ENCODE data around the gene MTF1.
"Not testable (repeated sequence)": the region's sequence is repeated elsewhere in the genome, so short reads cannot be mapped to it uniquely, and the experiment has no call there.

Gene MTF1

GRCh38 chr1:37859507-37860345 is at the start of gene MTF1:
MTF1 (minus strand) TSS chr1:37859592; CDS start chr1:37857658, 1,934 bp downstream.
- DNase-seq (ENCODE audit: low read depth) = peak; percentile 94

- DNase-seq (ENCODE audit: low read depth) = not testable (repeated sequence)
Observed at GRCh38 chr1:37908531-37908930, 49.1 kb upstream of the MTF1 start.

GRCh38 chr1:37907416-37908125 is 48.2 kb upstream of the MTF1 start:
- not testable (repeated sequence) for DNase-seq (ENCODE audit: low read depth)

DNA sequence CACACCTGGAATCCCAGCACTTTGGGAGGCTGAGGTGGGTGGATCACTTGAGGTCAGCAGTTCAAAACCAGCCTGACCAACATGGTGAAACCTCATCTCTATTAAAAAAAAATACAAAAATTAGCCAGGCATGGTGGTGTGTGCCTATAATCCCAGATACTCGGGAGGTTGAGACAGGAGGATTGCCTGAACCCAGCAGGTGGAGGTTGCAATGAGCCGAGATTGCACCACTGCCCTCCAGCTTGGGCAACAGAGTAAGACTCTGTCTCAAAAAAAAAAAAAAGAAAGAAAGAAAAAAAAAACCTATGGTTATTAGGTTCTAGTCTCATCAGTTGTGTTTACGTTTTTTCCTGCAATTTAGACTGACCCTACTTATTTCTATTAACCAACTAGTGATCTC is 47.2 kb upstream of the MTF1 start:
- DNase-seq (ENCODE audit: low read depth) = not testable (repeated sequence)

- DNase-seq (ENCODE audit: low read depth) = no peak
Observed at GRCh38 chr1:37905727-37906126, 46.3 kb upstream of the MTF1 start.

DNA sequence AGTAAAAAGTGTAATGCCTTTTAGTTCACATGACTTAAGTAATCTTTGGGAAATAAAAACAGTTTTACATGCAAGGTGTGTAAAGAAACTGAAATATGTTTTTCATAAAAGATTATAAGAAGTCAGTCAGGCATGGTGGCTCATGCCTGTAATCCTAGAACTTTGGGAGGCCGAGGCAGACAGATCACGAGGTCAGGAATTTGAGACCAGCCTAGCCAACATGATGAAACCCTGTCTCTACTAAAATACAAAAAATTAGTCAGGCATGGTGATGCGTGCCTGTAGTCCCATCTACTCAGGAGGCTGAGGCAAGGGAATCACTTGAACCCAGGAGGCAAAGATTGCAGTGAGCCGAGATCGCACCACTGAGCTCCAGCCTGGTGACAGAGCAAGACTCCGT is 44.5 kb upstream of the MTF1 start:
- DNase-seq (ENCODE audit: low read depth) = not testable (repeated sequence)

GRCh38 chr1:37902983-37903382 is 43.6 kb upstream of the MTF1 start:
- DNase-seq (ENCODE audit: low read depth) = no peak

DNA sequence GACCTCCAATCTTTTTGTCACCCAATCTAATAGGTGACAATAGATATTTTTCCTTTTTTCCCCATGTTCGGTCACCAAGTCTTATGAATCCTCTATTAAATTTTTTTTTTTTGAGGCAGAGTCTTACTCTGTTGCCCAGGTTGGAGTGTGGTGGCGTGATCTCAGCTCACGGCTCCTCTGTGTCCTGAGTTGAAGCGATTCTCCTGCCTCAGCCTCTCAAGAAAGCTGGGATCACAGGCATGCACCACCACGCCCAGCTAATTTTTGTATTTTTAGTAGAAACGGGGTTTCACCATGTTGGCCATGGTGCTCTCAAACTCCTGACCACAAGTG is 42.5 kb upstream of the MTF1 start:
- DNase-seq (ENCODE audit: low read depth) = no peak

- peak; percentile 13 for DNase-seq (ENCODE audit: low read depth)
Observed at GRCh38 chr1:37901191-37901892, 42.0 kb upstream of the MTF1 start.

DNA sequence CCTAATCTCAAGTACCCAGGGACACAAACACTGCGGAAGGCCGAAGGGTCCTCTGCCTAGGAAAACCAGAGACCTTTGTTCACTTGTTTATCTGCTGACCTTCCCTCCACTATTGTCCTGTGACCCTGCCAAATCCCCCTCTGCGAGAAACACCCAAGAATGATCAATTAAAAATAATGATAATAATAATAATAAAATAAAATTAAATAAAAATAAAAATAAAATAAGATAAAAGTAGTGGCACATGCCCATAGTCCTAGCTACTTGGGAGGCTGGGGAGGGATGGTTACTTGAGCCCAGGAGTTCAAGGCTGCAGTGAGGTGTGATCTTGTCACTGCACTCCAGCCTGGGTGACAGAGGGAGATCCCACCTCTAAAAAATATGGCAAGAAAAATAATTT is 38.2 kb upstream of the MTF1 start:
- DNase-seq (ENCODE audit: low read depth) = not testable (repeated sequence)

DNA sequence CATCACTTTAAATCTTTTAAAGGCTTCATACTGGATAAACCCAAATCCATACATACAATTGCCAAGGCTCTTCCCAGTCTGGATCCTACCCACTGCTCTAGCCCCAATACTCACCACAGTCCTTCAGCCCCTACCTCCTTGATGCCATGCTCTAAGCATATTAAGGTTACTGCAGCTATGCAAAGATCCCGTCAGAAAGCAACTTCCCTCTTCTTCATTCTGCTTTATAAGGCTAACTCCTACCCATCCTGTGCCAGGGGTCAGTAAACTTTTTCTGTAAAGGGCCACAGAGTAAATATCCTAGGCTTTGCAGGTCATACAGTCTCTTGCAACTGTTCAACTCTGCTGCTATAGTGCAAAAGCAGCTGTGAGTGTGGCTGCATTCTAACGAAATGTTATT is 34.3 kb upstream of the MTF1 start:
- DNase-seq (ENCODE audit: low read depth) = no peak

DNA sequence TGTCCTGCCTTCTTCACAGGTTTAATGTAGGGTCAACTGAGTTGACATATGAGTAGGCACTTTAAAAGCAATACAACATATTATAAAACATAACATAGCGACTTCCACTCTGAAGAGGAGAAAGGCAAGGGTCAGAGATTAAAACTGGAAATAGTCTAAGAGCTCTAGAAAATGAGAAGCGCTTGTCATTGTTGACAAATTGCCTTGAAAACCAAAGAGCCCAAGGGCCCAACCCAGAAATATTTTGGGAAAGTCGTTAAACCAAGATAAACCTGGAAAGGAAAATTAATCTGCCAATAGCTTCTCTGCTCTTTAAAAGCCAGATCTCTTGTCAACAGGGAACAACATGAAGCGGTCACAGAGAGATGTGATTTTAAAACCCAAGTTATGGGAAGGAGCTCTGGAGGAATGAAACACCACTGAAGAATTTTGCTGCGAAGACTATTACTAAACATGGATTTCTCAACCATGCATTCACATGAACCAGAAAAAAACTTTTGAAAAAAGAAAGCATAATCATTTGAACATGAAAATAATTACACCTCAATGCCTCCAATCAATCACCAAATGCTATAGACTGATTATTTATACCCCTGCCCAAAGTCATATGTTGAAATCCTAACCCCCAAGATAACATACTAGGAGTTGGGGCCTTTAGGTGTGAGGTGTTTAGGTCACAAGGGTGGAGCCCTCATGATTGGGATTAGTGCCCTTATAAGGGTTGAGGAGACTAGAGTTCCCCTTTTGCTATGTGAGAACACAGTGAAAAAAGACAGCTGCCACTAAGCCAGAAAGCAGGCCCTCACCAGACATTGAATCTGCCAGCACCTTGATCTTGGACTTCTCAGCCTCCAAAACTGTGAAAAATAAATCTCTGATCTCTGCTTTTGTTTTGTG is 33.0 kb upstream of the MTF1 start:
- DNase-seq (ENCODE audit: low read depth) = no peak

DNA sequence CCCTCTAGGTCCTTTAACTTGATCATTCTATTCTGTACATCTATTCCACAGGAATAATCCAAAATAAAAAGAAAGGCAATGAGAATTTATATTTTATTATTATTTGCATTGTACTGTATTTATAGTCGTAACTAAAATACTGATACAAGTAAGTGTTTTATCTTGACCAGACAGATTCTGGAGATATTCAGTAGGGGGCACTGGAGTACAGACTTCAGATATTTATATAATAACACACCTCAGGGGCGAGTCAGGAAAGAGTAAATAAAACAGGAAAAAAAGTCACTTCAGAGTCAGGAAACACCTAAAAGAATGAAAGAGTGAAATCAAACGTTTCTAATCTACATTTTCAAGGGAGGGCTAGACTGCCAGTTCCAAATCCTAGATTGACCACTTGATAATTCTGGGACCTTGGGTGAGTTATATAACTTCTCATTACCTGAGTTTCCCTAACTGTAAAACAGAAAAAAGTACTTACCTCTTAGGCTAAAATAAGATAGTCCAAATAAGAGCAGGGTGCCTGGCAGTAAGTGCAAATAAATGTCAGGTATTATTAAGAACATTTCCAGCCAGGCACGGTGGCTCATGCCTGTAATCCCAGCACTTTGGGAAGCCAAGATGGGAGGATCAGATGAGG is 31.1 kb upstream of the MTF1 start:
- no peak for DNase-seq (ENCODE audit: low read depth)

GRCh38 chr1:37888022-37888700 is 28.8 kb upstream of the MTF1 start:
- no peak for DNase-seq (ENCODE audit: low read depth)

GRCh38 chr1:37884145-37884544 is 24.8 kb upstream of the MTF1 start:
- no peak for DNase-seq (ENCODE audit: low read depth)

- DNase-seq (ENCODE audit: low read depth) = no peak
Observed at GRCh38 chr1:37883671-37884070, 24.3 kb upstream of the MTF1 start.

GRCh38 chr1:37879865-37880264 is 20.5 kb upstream of the MTF1 start:
- DNase-seq (ENCODE audit: low read depth) = no peak

- no peak for DNase-seq (ENCODE audit: low read depth)
Observed at GRCh38 chr1:37878071-37878470, 18.7 kb upstream of the MTF1 start.

DNA sequence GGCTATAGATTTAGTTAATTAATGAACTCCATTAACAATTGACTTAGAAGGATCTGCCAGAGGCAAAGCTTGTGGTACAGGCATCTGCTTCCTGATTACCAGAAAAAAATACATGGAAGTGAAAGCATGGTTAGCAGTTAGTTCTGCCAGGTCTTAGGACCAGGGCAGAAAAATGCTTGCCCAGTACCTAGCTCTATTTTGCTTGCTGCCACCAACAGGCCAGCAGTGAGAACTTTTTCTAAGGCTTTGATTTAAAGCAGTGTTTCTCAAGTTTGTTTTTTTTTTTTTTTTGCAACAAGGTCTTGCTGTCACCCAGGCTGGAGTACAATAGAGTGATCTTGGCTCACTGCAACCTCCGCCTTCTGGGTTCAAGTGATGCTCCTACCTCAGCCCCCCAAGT is 16.4 kb upstream of the MTF1 start:
- no peak for DNase-seq (ENCODE audit: low read depth)

DNA sequence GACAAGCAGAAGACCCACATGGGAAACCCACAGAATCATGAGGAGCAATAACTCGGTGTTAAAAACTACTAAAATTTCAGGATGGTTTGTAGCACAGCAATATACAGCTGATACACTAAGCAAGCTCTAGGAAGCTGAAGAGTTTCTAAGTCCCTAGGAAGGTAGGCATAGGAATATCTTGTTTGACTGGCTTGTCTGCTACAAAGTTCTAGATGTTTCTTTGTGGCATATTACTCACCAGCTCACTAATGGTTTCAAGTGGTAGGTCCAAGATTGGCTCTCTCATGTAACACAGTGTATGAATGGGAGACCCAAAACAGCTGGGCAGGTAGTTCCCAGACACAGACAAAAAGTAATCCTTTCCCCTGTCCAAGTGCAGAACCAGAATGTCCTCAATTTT is 13.3 kb upstream of the MTF1 start:
- no peak for DNase-seq (ENCODE audit: low read depth)

- DNase-seq (ENCODE audit: low read depth) = no peak
Observed at GRCh38 chr1:37868466-37868865, 9.1 kb upstream of the MTF1 start.
